HepG2 (cell line): Measurements from ENCODE around the gene MYH15. TPM values are rescaled to one million over a fixed set of nuclear protein-coding genes. Genes with fewer than 3 reads are reported as not detected.

Experiments
- ATAC-seq: fragments of 200-7000 bp; cut with Tn5 transposase; 3 replicates; pipeline ENCODE4 v1.9.1; 2020; ENCODE audit warnings: mild to moderate bottlenecking, moderate library complexity
- BruUV-seq: library from RNA; stranded (reverse); fragments of 400-500 nt; replicated peaks from 2 replicates; lab custom pipeline; 2021; lab: Mats Ljungman, UMichigan
- CTCF ChIA-PET: fragments of 300-600 bp; formaldehyde crosslinking; extraction: SDS; loops from one replicate; lab custom pipeline; 2021; ENCODE audit warnings: low total read pairs, inconsistent platforms, low intra/inter-chr PET ratio; lab: Yijun Ruan, JAX
- POLR2A ChIA-PET: fragments of 350-600 bp; sonication (Branson Sonifier 250); formaldehyde crosslinking; loops from one replicate; lab custom pipeline; 2020; ENCODE audit warnings: antibody characterized with exemption, inconsistent platforms; lab: Yijun Ruan, JAX
- DNase-seq: peaks from one replicate; pipeline ENCODE4 v3.0.0-alpha.2; 2015; ENCODE audit warnings: low spot score
- FAIRE-seq: peaks from 3 replicates; lab custom pipeline; 2011; peaks lifted over from hg19 to GRCh38; lab: Jason Lieb, UNC
- H2AFZ ChIP-seq: one replicate; pipeline ENCODE4 v1.6.1; 2011; ENCODE audit warnings: low read length, inconsistent platforms
- H3K27ac ChIP-seq: fragments of 300-600 bp; 3 replicates; pipeline ENCODE4 v1.8.0; 2011; ENCODE audit warnings: mixed run types, mild to moderate bottlenecking, mixed read lengths, low read length, inconsistent platforms; ENCODE audit not compliant: insufficient read depth; ENCODE audit errors: extremely low read length
- H3K27me3 ChIP-seq, 2 experiments: fragments of 200-600 bp in 1 of 2; 2 replicates in 1 of 2; 3 replicates in 1 of 2; pipeline versions ENCODE4 v1.6.0 to v1.8.0; 2011; ENCODE audit warnings: low read length in 2 of 2, mild to moderate bottlenecking in 2 of 2, moderate library complexity in 2 of 2, inconsistent platforms in 1 of 2; ENCODE audit not compliant: insufficient read depth in 2 of 2, control insufficient read depth in 1 of 2
- H3K36me3 ChIP-seq, 2 experiments: fragments of 200-600 bp in 1 of 2; replicated peaks in 1 of 2; 2 replicates in 1 of 2; 3 replicates in 1 of 2; pipeline versions ENCODE4 v1.5.1 to v1.8.0; 2011; ENCODE audit warnings: low read length in 2 of 2, inconsistent platforms in 1 of 2; ENCODE audit not compliant: insufficient read depth in 2 of 2, control insufficient read depth in 1 of 2
- H3K4me1 ChIP-seq: 2 replicates; pipeline ENCODE4 v1.5.1; 2012; ENCODE audit warnings: low read length, inconsistent platforms; ENCODE audit not compliant: insufficient read depth
- H3K4me2 ChIP-seq: 2 replicates; pipeline ENCODE4 v1.6.0; 2011; ENCODE audit warnings: low read depth, low read length, inconsistent platforms
- H3K4me3 ChIP-seq, 3 experiments: fragments of 200-600 bp in 1 of 3; sonication (generic), shearing (Covaris generic) in 1 of 3; replicated peaks in 1 of 3; 2 replicates each; pipeline ENCODE4 v1.5.1; 2011 to 2016; ENCODE audit warnings: low read length in 3 of 3, inconsistent platforms in 2 of 3, low read depth in 2 of 3, mild to moderate bottlenecking in 2 of 3, control low read depth in 1 of 3, mixed read lengths in 1 of 3; ENCODE audit not compliant: insufficient read depth in 1 of 3
- H3K79me2 ChIP-seq: one replicate; pipeline ENCODE4 v1.6.1; 2011; ENCODE audit warnings: low read length, inconsistent platforms; ENCODE audit not compliant: insufficient read depth
- H3K9ac ChIP-seq: 2 replicates; pipeline ENCODE4 v1.6.0; 2011; ENCODE audit warnings: mild to moderate bottlenecking, low read depth, low read length, inconsistent platforms; ENCODE audit not compliant: insufficient read depth
- H3K9me3 ChIP-seq: 2 replicates; pipeline ENCODE4 v1.5.1; 2012; ENCODE audit warnings: mild to moderate bottlenecking, low read length
- H4K20me1 ChIP-seq: 2 replicates; pipeline ENCODE4 v1.6.0; 2011; ENCODE audit warnings: inconsistent platforms, mild to moderate bottlenecking, low read length, moderate library complexity; ENCODE audit not compliant: insufficient read depth
- FOXC1 ChIP-seq: sonication (generic); formaldehyde crosslinking; IDR thresholded peaks from 2 replicates; pipeline ENCODE4 v1.8.0; 2022; ENCODE audit warnings: mild to moderate bottlenecking, missing genetic modification reagents, borderline replicate concordance
- HNF1A ChIP-seq, 2 experiments: sonication (generic) in 1 of 2; formaldehyde crosslinking in 1 of 2; IDR thresholded peaks; 2 replicates each; pipeline versions ENCODE4 v1.4.0 to v1.6.1; 2016 to 2020; ENCODE audit warnings: borderline replicate concordance in 1 of 2, low read depth in 1 of 2, mild to moderate bottlenecking in 1 of 2, missing genetic modification reagents in 1 of 2
- HOXA9 ChIP-seq: sonication (generic); formaldehyde crosslinking; IDR thresholded peaks from 2 replicates; pipeline ENCODE4 v1.8.1; 2022; ENCODE audit warnings: missing genetic modification reagents, mild to moderate bottlenecking, moderate library complexity, borderline replicate concordance
- MXD4 ChIP-seq: IDR thresholded peaks from 2 replicates; pipeline ENCODE4 v1.6.1; 2016; ENCODE audit warnings: mild to moderate bottlenecking, missing biosample characterization, missing genetic modification reagents
- RELA ChIP-seq: sonication (generic); formaldehyde crosslinking; IDR thresholded peaks from 2 replicates; pipeline ENCODE4 v1.4.0; 2020; ENCODE audit warnings: missing genetic modification reagents
- ZBTB42 ChIP-seq: sonication (generic); formaldehyde crosslinking; IDR thresholded peaks from 2 replicates; pipeline ENCODE4 v1.5.0; 2020; ENCODE audit warnings: mild to moderate bottlenecking, missing genetic modification reagents
- ZNF205 ChIP-seq: IDR thresholded peaks from 2 replicates; pipeline ENCODE4 v1.6.1; 2018; ENCODE audit warnings: missing biosample characterization, missing genetic modification reagents
- ZNF652 ChIP-seq: IDR thresholded peaks from 2 replicates; pipeline ENCODE4 v1.6.1; 2016; ENCODE audit warnings: low read depth, borderline replicate concordance
- ZNF660 ChIP-seq: sonication (generic); formaldehyde crosslinking; IDR thresholded peaks from 2 replicates; pipeline ENCODE4 v1.5.1; 2020; ENCODE audit warnings: mild to moderate bottlenecking, low read depth, missing genetic modification reagents, borderline replicate concordance
- WGBS: methylation state at CpG from one replicate; pipeline ENCODE4 v1.1.6; 2017; ENCODE audit warnings: low lambda C conversion rate; 5-methylcytosine and 5-hydroxymethylcytosine counted together
- in situ Hi-C: cut with HindIII; loops from 2 replicates; pipeline ENCODE4 v1.10.0; 2017; ENCODE audit warnings: low pct_unique_long_range_greater_than_20kb; ENCODE audit not compliant: extremely low pct_ligation_motif_present
- intact Hi-C: fragments of 100-400 bp; cut with micrococcal nuclease; formaldehyde crosslinking; loops from one replicate; pipeline ENCODE4 v1.10.0; 2022; ENCODE audit not compliant: unreplicated experiment
- polyA plus RNA-seq, 8 experiments: library from polyadenylated mRNA; depleted of rRNA in 3 of 8; stranded (reverse) in 7 of 8; unstranded in 1 of 8; fragments of >200 nt; fragmentation: Illumina TruSeq in 4 of 8; extraction: Trizol in 4 of 8; gene quantifications; 2 replicates each; pipeline versions ENCODE4 v1.2.1 to v1.2.3, GENCODE V29; 2011 to 2016; ENCODE audit warnings: low read depth in 4 of 8, missing spikeins in 1 of 8, mixed read lengths in 1 of 8; ENCODE audit not compliant: insufficient read depth in 1 of 8
- total RNA-seq, 5 experiments: library from RNA; depleted of rRNA; stranded (reverse); fragments of >200 nt; fragmentation: Illumina TruSeq; extraction: Trizol; gene quantifications; 2 replicates each; pipeline ENCODE4 v1.2.3, GENCODE V29; 2016; ENCODE audit warnings: low read depth in 1 of 5
- TF ChIP-seq, protein P1 (sequence below): sonication (generic); formaldehyde crosslinking; IDR thresholded peaks from 2 replicates; pipeline ENCODE4 v1.4.0; 2020; ENCODE audit warnings: low read depth, missing genetic modification reagents

MYH15 gene
- total and polyA plus RNA-seq, 2 of the 13 experiments (the other 11 are each of a cell fraction or from before 2014, with no cell fraction given), result 0.03 to 0.09 TPM

GRCh38 chr3:108352176-108352575 lies 158.2 kb downstream of the MYH15 start:
- POLR2A ChIA-PET, result no interaction called here
- CTCF ChIA-PET, result no interaction called here
- Histone ChIP-seq H3K4me3 (no peak overlapping the region), H3K4me1 (no peaks in the 10 kb centered on the region), H2AFZ (no peak overlapping the region), H3K4me2 (no peak overlapping the region), H3K27me3 (no peaks in the 10 kb centered on the region; a peak in 1 of 5 replicates), H3K36me3 (no peaks in the 10 kb centered on the region), H3K9ac (no peak overlapping the region), H4K20me1 (no peaks in the 10 kb centered on the region), H3K9me3 (no peaks in the 10 kb centered on the region), H3K79me2 (no peaks in the 10 kb centered on the region), H3K27ac (no peak overlapping the region)
- FAIRE-seq (no peak), DNase-seq (no peak), ATAC-seq (no peak)
- intact Hi-C loops, result no loop called here
- 15% methylated on average over 3 of the region's 3 CpGs for WGBS
- TF ChIP-seq ZNF205 (CRISPR knock-in tag) (no peak), ZNF660 (CRISPR knock-in tag) (no peak), HOXA9 (CRISPR knock-in tag) (no peak), MXD4 (no peak), RELA (no peak), FOXC1 (no peak), ZNF652 (CRISPR knock-in tag) (no peak), ZBTB42 (no peak), HNF1A (IDR thresholded peaks at IDR 0.05; ENCODE audit: low read depth) (no peak), HNF1A (CRISPR knock-in tag; IDR thresholded peaks at IDR 0.05; ENCODE audit: borderline replicate concordance) (no peak)
- TF ChIP-seq, protein P1, sequence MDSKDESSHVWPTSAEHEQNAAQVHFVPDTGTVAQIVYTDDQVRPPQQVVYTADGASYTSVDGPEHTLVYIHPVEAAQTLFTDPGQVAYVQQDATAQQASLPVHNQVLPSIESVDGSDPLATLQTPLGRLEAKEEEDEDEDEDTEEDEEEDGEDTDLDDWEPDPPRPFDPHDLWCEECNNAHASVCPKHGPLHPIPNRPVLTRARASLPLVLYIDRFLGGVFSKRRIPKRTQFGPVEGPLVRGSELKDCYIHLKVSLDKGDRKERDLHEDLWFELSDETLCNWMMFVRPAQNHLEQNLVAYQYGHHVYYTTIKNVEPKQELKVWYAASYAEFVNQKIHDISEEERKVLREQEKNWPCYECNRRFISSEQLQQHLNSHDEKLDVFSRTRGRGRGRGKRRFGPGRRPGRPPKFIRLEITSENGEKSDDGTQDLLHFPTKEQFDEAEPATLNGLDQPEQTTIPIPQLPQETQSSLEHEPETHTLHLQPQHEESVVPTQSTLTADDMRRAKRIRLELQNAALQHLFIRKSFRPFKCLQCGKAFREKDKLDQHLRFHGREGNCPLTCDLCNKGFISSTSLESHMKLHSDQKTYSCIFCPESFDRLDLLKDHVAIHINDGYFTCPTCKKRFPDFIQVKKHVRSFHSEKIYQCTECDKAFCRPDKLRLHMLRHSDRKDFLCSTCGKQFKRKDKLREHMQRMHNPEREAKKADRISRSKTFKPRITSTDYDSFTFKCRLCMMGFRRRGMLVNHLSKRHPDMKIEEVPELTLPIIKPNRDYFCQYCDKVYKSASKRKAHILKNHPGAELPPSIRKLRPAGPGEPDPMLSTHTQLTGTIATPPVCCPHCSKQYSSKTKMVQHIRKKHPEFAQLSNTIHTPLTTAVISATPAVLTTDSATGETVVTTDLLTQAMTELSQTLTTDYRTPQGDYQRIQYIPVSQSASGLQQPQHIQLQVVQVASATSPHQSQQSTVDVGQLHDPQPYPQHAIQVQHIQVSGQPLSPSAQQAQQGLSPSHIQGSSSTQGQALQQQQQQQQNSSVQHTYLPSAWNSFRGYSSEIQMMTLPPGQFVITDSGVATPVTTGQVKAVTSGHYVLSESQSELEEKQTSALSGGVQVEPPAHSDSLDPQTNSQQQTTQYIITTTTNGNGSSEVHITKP (CRISPR knock-in tag), result no peak
- BruUV-seq, result no TSS peak
- in situ Hi-C loops, result no loop called here
